ENCODE results near the gene SMNDC1.

SMNDC1 gene

DNA sequence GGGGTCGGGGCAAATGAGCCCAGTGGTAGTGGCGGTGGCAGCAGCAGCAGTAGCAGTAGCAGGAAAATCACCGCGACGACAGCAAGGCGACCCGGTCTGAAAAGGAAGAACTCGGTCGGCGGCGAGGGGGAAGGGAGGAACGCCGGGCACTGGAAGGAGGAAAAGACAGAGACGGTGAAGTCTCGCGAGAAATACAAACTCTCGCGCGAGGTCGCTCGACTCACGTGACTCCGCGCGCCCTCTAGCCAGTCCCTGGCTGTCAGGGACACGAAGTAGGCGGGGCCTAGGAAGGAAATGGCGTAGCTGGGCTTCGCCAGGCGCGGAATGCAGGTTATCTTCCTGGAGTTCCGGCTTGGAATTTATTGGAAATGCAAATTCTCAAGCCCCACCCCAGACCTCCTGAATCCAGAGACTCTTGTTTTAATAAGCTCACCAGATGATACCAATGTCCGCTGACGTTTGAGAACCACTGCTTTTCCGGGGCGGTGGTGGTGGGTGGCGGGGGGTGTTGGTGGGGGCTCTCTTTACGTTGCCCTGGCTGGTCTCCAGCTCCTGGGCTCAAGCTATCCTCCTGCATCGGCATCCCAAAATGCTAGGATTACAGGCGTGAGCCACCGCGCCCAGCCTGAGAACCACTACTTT, at the start of gene SMNDC1:
SMNDC1 (minus strand) TSS at position 141 of the 642 bp plus-strand sequence. CDS start 1,333 bp downstream, outside the sequence.
- Histone ChIP-seq H3K4me3 (peak within 1 kb of the TSS; percentile 71 to 97 (median 91)), H3K27ac (peak within 1 kb of the TSS; percentile 87 to 100 (median 96))

DNA sequence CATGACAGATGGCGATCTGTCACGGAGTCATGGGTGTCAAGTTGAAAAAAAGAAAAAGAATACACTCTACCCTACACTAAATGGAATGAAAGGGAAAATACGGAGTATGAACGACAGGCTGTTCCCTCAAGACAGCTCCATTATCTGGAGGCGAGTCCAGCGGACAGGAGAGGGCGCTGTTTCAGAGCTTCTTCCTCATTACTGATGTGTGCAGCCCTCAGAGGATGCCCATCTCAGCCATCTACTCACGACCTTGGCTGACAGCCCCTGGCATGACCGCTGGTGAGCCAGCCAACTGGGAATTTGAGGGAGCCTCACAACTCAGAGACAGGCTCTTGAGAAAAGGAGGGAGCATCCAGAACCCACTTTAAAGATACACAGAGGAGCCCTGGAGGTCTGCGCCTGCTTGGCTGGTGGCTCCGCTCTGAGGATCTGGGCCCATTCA, 49.6 kb upstream of the SMNDC1 start:
- Histone ChIP-seq H3K27ac (peak overlapping the region in 1 of 21 experiments; percentile 30), H3K4me3 (no peak overlapping the region)

DNA sequence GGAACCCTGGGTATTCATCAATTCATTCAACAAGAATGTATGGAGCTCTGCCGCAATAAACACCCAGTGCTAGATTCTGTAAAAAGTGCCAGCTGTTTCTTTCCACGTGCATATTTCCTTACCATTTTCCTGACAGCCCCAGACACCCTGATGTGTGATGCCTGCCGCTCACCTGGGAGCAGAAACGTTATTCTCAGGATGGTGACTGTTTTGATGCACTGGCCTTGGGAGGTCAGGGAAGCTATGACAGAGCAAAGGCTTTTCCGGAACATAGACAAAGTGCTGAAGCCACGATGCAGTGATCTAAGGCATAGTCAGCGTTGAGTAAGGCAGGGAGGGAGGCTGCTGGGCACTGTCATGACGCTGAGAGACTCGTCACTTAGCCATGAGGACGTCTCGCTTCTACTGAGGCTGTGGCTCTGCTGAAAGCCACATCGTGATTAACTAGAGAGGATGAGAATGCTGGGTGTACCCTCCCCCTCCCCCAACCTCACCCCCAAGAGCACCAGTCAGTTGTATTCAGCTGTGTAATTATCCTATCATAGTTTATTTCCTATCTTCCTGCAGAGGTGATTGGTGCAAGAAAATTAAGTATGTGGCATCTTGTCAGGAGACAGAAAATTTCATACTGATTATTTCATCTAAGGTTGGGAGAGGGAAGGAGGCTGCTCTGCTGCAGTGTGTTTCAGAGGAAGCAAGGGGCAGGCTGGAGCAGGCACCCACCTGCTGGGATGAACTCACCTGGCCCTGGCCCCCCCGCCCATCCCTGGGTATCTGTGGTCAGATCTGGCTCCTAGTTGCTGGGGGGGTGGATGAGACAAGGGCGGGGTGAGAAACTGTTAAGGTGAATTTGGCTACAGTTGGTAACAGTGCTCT, 48.8 kb upstream of the SMNDC1 start:
- H3K27ac ChIP-seq, result peak overlapping the region in 4 of 21 experiments; percentile 1 to 49 (median 20)
- no peak overlapping the region for H3K4me3 ChIP-seq

DNA sequence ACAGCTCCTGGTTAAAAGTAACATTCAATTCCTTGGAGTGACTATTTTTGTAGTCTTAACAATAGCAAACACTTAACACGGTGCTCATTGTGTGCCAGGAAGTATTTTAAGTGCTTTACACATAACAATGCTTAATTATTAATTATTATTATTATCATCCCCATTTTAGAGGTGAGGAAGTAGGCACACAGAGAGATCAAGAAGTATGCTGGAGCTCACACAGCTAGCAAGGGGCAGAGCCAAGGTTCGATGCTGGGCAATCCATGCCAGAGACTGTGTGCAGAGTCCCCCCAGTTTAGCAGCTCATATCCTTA, 48.2 kb upstream of the SMNDC1 start:
- H3K27ac ChIP-seq, result peak overlapping the region in 2 of 21 experiments; percentile 10 to 30
- H3K4me3 ChIP-seq, result no peak overlapping the region

DNA sequence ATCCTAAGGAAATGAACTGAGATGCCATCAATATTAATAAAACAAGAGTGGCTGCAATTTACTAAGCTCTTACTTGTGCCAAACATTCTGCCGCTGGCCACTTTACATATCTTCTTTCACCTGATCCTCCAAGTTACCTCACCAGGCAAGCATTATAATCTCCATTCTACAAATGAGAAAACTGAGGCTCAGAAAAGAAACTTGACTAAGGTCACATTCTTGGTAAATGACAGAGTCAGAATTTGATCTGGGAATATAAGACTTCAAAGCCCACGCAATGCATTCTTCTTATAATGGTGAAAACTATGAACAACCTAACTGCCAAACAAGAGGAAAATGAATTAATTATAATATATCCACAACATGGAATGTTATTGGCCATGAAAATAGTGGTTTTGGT, 46.1 kb upstream of the SMNDC1 start:
- H3K4me3 ChIP-seq, result no peak overlapping the region
- H3K27ac ChIP-seq, result no peak overlapping the region

DNA sequence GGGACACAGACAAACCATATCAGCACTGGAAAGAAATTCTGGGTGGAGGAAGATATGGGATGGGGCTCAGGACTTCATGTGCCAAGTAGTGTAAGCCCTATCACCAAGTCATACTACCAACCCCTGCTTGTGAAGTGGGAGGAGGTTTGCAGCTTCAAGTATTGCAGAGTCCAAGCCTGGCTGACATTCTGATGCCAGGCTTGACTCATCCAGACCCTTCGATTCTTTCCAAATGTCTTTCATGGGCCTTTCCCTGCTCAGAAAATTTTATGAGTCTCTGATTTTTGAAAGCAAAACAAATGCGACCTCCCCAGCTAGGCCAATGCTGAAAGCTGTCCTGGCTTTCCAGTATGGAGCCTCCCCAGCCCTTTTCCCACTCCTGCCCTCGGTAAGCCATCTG, 45.1 kb upstream of the SMNDC1 start:
- no peak overlapping the region for H3K27ac ChIP-seq

DNA sequence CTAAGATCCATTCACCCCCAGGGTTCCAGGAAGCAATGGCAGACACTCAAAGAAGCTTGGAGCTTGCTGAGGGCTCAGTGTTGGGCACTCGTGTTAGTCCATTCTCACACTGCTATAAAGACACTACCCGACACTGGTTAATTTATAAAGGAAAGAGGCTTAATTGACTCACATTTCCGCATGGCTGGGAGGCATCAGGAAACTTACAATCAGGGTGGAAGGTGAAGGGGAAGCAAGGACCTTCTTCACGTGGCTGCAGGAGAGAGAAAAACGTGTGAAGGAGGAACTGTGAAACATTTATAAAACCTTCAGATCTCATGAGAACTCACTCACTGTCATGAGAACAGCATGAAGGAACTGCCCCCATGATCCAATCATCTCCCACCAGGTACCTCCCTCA, 44.7 kb upstream of the SMNDC1 start:
- H3K4me3 ChIP-seq, result no peak overlapping the region
- H3K27ac ChIP-seq, result no peak overlapping the region

More for the DNA sequence above, 45.1 kb upstream of the SMNDC1 start:
- H3K4me3 ChIP-seq, result no peak overlapping the region

DNA sequence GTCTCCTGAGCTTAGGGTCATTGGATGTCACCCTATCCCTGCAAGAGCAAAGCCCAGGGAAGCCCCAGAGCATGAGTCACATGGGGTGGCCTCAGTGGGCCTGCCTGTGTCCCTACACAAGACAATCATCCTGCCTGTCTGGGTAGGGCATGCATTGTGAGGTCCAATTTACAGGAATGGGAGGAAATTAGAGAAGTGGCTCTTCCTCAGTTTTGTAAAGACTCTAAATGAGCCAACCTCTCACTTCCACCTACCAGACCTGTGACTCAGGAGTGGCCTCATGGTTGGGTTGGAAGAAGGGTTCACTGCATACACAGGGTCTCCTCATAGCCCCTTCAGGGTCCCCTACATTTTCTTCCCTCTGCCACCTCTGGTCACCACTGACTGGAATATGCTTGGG, 43.6 kb upstream of the SMNDC1 start:
- H3K27ac ChIP-seq, result no peak overlapping the region

DNA sequence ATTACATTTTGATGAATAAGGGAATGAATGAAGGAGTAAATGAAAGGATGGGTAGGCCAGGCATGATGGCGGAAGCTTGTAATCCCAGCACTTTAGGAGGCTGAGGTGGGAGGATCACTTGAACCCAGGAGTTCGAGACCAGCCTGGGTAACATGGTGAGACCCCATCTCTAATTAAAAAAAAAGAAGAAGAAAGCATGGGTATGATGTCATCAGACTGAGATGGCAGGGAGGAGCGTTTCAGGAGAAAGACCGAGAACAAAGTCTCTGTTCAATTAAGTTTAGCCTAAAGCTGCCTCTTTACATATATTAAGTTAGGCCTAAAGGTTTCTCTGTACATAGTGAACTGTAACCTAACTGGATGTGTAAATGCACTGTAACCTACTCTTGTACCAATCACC, 42.2 kb upstream of the SMNDC1 start:
- Histone ChIP-seq H3K27ac (no peak overlapping the region), H3K4me3 (no peak overlapping the region)

More for the DNA sequence above, 43.6 kb upstream of the SMNDC1 start:
- H3K4me3 ChIP-seq, result no peak overlapping the region

DNA sequence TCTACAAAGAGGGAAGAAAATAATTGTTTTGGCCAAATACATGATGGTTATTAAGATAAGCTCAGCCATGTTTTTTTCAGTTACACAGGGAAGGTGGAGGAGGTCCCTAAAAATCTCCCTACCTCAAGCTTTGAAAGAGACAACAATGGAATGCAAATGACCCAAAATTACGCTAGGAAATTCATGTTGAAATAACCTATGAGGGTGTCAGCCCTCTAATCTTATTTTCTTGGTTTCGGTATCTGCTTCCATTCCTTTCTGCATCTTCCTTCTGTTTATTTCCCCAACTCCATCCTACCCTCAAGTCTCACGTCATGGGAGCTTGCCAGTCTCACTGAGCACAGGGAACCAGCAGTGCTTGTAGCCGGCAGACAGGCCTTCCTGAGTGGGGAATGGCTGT, 40.6 kb upstream of the SMNDC1 start:
- no peak overlapping the region for H3K4me3 ChIP-seq
- H3K27ac ChIP-seq, result no peak overlapping the region

DNA sequence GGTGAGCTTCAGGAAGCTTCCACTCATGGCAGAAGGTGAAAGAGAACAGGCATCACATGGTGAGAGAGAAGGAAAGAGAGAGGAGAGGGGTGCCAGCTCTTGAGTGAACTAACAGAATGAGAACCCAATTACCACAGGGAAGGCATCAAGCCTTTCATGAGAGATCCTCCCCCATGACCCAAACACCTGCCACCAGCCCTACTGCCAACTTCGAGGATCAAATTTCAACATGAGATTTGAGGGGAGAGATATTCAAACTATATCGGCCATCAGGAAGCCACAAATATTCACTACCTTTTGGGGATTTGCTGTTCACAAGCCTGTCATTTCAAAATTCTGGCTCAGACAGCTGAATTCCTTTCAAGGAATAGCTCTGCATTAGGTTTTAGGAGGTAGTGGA, 39.9 kb upstream of the SMNDC1 start:
- Histone ChIP-seq H3K4me3 (no peak overlapping the region), H3K27ac (no peak overlapping the region)

DNA sequence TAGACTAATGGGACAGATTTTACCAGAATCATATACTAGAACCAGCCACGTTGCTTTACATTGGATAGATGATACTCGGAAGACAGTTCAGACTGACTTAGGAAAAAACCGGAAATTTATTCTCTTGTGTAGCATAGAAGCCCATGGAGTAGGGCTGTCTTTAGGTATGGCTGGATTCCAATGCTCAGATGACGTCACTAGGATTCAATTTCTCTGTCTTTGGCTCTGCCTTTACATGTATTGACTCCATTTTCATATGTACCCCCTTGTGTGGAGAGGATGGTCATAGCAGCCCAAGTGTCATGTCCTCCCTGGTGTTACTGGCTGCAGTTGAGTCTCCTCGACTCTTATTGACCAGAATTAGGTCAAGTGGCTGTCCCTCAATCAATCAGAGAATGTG, 39.2 kb upstream of the SMNDC1 start:
- Histone ChIP-seq H3K4me3 (no peak overlapping the region), H3K27ac (no peak overlapping the region)

DNA sequence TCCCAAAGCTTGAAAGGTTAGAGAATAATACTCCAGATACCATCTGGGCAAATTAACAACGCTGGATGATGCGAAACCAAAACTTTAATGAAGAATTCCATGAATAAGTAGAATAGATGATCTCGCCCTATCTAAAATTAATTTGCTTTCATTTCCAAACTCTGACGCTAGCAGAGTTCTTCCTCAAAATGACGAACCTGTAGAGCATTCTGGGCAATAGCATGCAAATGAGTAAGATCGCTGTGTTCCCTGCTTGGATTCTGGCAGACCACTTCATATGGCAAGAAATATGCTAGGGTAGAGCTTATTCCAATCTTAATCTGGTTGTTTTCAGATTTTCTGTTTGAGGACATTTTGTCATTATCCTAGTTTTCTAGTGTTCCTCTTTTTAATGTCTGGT, 36.1 kb upstream of the SMNDC1 start:
- Histone ChIP-seq H3K4me3 (no peak overlapping the region), H3K27ac (no peak overlapping the region)

DNA sequence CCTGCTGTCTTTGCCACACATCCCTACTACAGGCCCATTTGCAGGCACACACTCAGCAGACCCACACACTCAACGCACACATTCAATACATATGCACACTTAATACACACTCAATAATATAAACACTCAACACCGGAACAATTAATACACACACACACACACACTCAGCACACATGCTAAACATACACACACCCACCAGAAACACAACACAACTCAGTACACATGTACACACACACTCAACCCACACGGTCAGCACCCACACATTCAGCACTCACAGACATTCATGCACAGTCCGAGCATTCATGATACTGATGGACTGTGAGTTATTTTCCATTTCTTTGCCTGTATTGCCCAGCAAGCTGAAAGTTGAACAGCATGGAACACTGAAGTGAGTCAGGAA, 35.4 kb upstream of the SMNDC1 start:
- no peak overlapping the region for H3K27ac ChIP-seq
- H3K4me3 ChIP-seq, result no peak overlapping the region

DNA sequence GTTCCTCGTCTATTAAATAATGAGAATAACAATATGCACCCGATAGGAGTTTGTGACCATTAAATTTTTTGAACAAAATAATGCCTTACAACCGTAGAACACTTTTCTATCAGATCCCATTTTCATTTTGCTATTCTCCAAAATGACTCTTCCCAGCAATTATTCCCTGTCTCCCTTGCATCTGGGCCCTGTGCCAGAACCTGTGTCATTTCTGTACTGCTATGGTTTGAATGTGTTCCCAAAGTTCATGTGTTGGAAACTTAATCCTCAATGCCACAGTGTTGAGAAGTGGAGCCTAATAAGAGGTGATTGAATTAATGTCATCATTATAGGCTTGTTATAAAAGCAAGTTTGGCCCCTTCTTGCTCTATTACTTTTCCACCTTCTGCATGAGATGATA, 33.2 kb upstream of the SMNDC1 start:
- Histone ChIP-seq H3K4me3 (no peak overlapping the region), H3K27ac (no peak overlapping the region)

DNA sequence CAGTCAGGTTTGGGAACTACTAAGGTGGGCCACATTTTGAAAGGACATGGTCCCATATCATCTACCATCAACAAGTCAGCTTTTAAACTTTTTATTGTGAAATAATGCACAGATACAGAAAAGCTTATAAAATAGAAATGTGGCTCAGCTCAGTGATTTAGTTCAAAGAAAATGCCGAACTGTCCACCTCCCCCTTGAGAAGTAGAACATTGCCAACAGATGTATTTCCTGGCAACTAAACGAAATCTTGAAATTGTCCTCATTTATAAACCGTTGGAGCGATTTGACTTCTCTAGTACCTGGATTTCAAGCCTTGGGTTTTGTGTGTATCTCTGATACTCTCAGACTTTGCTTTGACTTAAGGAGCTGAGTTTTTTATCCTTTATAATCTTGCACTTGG, 32.7 kb upstream of the SMNDC1 start:
- H3K4me3 ChIP-seq, result no peak overlapping the region
- H3K27ac ChIP-seq, result no peak overlapping the region

DNA sequence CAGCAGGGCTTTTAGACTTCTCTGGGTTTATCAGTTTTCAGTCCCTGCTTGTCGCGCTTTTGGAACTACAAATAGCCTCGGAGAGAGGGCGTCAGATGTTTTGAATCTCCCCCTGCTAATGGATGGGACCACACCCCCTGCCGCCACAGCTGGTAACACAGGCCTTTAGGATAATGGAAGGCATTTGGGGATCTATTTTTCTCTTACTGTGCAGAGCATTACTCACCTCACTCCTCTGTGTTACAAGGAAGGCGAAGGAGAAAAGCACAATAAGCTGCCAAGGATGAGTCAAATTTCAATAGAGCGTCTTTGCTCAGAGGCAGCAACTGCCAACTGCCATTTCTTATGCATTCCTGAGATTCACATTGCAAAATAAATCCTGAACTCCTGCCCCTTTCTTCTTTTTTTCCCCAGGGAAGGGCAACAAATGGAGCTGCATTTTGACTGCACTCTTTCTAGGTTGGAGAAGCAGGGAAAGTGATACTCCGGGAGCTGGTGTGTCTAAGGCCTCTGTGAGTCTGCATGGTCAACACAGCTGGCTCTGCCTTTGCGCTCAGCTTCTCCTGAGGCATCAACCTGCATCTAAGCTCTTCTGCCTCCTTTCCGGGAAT, 31.5 kb upstream of the SMNDC1 start:
- Histone ChIP-seq H3K27ac (peak overlapping the region in 8 of 21 experiments; percentile 0 to 60 (median 16)), H3K4me3 (no peak overlapping the region)

DNA sequence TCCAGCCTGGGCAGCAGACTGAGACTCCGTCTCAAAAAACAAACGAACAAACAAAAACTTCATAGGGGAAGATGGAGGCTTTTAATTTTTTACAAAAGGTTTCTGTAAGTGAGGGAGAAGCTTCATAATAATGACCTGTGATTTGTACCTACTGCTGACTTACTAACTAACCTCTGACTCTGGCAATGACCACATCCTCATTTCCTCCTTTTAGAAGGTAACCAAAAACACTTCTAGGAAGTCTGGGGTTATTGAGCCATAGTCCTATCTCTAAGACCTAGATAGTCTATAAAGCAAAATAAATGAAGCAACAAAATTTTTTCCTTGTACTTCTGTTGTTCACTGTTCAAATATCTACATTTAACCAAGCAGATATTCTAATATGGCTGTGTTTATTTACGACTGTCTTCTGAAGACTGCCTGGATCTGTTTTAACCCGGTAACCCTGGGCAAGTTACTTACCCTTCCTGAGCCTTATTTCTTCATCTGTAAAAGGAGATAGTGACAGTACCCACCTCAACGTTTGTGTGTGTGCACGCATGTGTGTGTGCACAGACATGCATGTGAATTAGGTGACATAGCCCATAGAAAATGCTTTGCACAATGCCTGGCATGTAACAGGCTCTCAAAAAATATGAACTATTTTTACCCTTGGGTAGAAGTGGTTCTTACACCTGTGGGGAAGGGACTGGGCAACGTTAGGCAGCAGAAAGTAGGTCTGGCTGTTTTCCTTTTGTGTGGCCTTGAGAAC, 30.8 kb upstream of the SMNDC1 start:
- Histone ChIP-seq H3K27ac (peak overlapping the region in 8 of 21 experiments; percentile 0 to 42 (median 16)), H3K4me3 (no peak overlapping the region)

DNA sequence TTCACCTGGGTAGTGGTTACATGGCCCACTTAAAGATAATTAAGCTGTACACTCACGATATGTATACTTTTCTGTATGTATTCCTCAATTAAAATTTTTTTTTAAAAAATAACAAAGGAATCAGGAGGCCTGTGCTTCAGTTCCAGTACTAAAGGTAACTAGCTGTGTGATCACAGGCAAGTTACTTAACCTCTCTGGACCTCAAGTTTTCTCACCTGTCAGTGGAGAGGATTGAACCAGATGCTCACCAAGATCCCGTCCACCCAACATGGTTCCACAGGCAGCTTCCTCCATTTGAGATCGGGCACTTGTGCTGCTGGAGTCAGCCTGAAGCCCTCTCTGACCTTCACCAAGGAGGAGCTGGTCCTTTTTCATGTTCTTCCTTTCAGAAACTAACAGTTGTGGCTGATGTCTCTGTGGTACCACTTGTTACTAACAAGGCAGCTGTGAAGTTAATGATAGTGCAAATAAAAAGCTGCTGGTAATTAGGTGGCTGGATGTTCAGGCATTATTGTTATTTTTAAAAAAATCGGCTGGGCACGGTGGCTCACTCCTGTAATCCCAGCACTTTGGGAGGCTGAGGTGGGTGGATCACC, 29.4 kb upstream of the SMNDC1 start:
- Histone ChIP-seq H3K4me3 (no peak overlapping the region), H3K27ac (no peak overlapping the region)
